Trophoblast cell (in vitro differentiated cells and primary cell): ENCODE results near the gene TFPI.
"Not testable (repeated sequence)": the region's sequence is repeated elsewhere in the genome, so short reads cannot be mapped to it uniquely, and the experiment has no call there.

Experiments
- DNase-seq, 2 donors: peaks; one replicate each; pipeline ENCODE4 v3.0.0-alpha.2; 2016
- H2AFZ ChIP-seq: 2 replicates; pipeline ENCODE4 v1.6.1; 2013; ENCODE audit warnings: low read length, moderate library complexity, mild to moderate bottlenecking; ENCODE audit not compliant: insufficient read depth, poor library complexity
- H2AK5ac ChIP-seq: 2 replicates; pipeline ENCODE4 v1.6.1; 2013; ENCODE audit warnings: mild to moderate bottlenecking, low read length
- H2BK120ac ChIP-seq: 2 replicates; pipeline ENCODE4 v1.6.1; 2013; ENCODE audit warnings: low read length, mild to moderate bottlenecking, moderate library complexity; ENCODE audit not compliant: insufficient read depth, poor library complexity
- H2BK12ac ChIP-seq: 2 replicates; pipeline ENCODE4 v1.6.1; 2013; ENCODE audit warnings: mild to moderate bottlenecking, low read length, moderate library complexity
- H2BK5ac ChIP-seq: 2 replicates; pipeline ENCODE4 v1.6.1; 2013; ENCODE audit warnings: low read length, low read depth, moderate library complexity, mild to moderate bottlenecking; ENCODE audit not compliant: poor library complexity
- H3K14ac ChIP-seq: 2 replicates; pipeline ENCODE4 v1.6.1; 2013; ENCODE audit warnings: mild to moderate bottlenecking, low read length
- H3K18ac ChIP-seq: 2 replicates; pipeline ENCODE4 v1.6.1; 2013; ENCODE audit warnings: mild to moderate bottlenecking, low read length
- H3K23ac ChIP-seq: 2 replicates; pipeline ENCODE4 v1.6.1; 2013; ENCODE audit warnings: low read length
- H3K27ac ChIP-seq: 2 replicates; pipeline ENCODE4 v1.5.1; 2013; ENCODE audit warnings: low read depth, mild to moderate bottlenecking, inconsistent platforms, low read length, moderate library complexity
- H3K27me3 ChIP-seq: 2 replicates; pipeline ENCODE4 v1.6.1; 2013; ENCODE audit warnings: inconsistent platforms, mild to moderate bottlenecking, low read length, moderate library complexity; ENCODE audit not compliant: insufficient read depth
- H3K36me3 ChIP-seq, 2 experiments: 1 replicate in 1 of 2; 2 replicates in 1 of 2; pipeline ENCODE4 v1.6.1; 2013; ENCODE audit warnings: low read length in 2 of 2, mild to moderate bottlenecking in 2 of 2, moderate library complexity in 1 of 2; ENCODE audit not compliant: insufficient read depth in 2 of 2, control insufficient read depth in 1 of 2
- H3K4ac ChIP-seq: 2 replicates; pipeline ENCODE4 v1.6.1; 2013; ENCODE audit warnings: low read depth, mild to moderate bottlenecking, low read length, moderate library complexity
- H3K4me1 ChIP-seq, 2 experiments: 1 replicate in 1 of 2; 2 replicates in 1 of 2; pipeline ENCODE4 v1.6.1; 2013; ENCODE audit warnings: low read length in 2 of 2, mild to moderate bottlenecking in 2 of 2, moderate library complexity in 1 of 2; ENCODE audit not compliant: insufficient read depth in 2 of 2, control insufficient read depth in 1 of 2
- H3K4me2 ChIP-seq: 2 replicates; pipeline ENCODE4 v1.6.1; 2013; ENCODE audit warnings: inconsistent platforms, mild to moderate bottlenecking, low read length, moderate library complexity
- H3K4me3 ChIP-seq: 2 replicates; pipeline ENCODE4 v1.5.1; 2013; ENCODE audit warnings: mild to moderate bottlenecking, low read depth, low read length, inconsistent platforms
- H3K79me1 ChIP-seq: one replicate; pipeline ENCODE4 v1.6.1; 2013; ENCODE audit warnings: low read length
- H3K79me2 ChIP-seq: 2 replicates; pipeline ENCODE4 v1.6.1; 2013; ENCODE audit warnings: low read length, mild to moderate bottlenecking; ENCODE audit not compliant: control insufficient read depth, insufficient read depth, poor library complexity
- H3K9ac ChIP-seq: 2 replicates; pipeline ENCODE4 v1.6.1; 2013; ENCODE audit warnings: mild to moderate bottlenecking, low read length
- H3K9me3 ChIP-seq: 2 replicates; pipeline ENCODE4 v1.6.1; 2013; ENCODE audit warnings: low read depth, mild to moderate bottlenecking, control low read depth, inconsistent platforms, low read length; ENCODE audit not compliant: insufficient read depth
- H4K12ac ChIP-seq: 2 replicates; pipeline ENCODE4 v1.6.1; 2013; ENCODE audit warnings: low read depth, mild to moderate bottlenecking, low read length, moderate library complexity
- H4K8ac ChIP-seq: 2 replicates; pipeline ENCODE4 v1.6.1; 2013; ENCODE audit warnings: low read depth, mild to moderate bottlenecking, low read length, moderate library complexity
- H4K91ac ChIP-seq: one replicate; pipeline ENCODE4 v1.6.1; 2013; ENCODE audit warnings: low read depth, mild to moderate bottlenecking, low read length, moderate library complexity
- WGBS: extraction: QIAGEN DNeasy Blood & Tissue Kit; methylation state at CpG from one replicate; pipeline ENCODE4 v1.1.7; 2013; ENCODE audit warnings: missing lambda C conversion rate; ENCODE audit not compliant: insufficient read length, insufficient coverage; ENCODE audit errors: extremely low coverage; 5-methylcytosine and 5-hydroxymethylcytosine counted together

The TFPI gene

GRCh38 chr2:187514235-187514829 is 39.9 kb downstream of the TFPI start:
- not testable (repeated sequence) for DNase-seq, H4K91ac ChIP-seq, H4K8ac ChIP-seq, H2BK120ac ChIP-seq, H3K4me3 ChIP-seq, H2BK5ac ChIP-seq, H3K27me3 ChIP-seq, H3K9ac ChIP-seq, H3K4me2 ChIP-seq, H2BK12ac ChIP-seq, H3K79me2 ChIP-seq, H3K9me3 ChIP-seq, H3K36me3 ChIP-seq, H3K23ac ChIP-seq, H3K27ac ChIP-seq, H4K12ac ChIP-seq, H3K4ac ChIP-seq, H2AK5ac ChIP-seq, H2AFZ ChIP-seq, H3K18ac ChIP-seq, H3K14ac ChIP-seq
- no CpG with 5 or more reads among the region's 6 CpGs for WGBS
- peaks cover 14% of the 10 kb centered on the region for H3K79me1 ChIP-seq
- H3K4me1 ChIP-seq: peaks cover 10 to 14% of the 10 kb centered on the region in 2 experiments

- H4K91ac ChIP-seq, H3K14ac ChIP-seq, H3K4me2 ChIP-seq, H3K18ac ChIP-seq, H3K27me3 ChIP-seq, H3K4me3 ChIP-seq, H2BK120ac ChIP-seq, H2BK5ac ChIP-seq, H3K9me3 ChIP-seq, H4K8ac ChIP-seq, H3K27ac ChIP-seq, H3K79me2 ChIP-seq, H3K36me3 ChIP-seq, H3K23ac ChIP-seq, H2AFZ ChIP-seq, H2BK12ac ChIP-seq, H3K4ac ChIP-seq, H3K9ac ChIP-seq, H2AK5ac ChIP-seq, H4K12ac ChIP-seq: not testable (repeated sequence)
- DNase-seq: peak; percentile 39 to 59
- Histone ChIP-seq H3K4me1 (peaks cover 8 to 13% of the 10 kb centered on the region in 2 experiments), H3K79me1 (peaks cover 13% of the 10 kb centered on the region)
- no CpG with 5 or more reads among the region's 5 CpGs for WGBS
These were observed 40.6 kb downstream of the TFPI start for GRCh38 chr2:187513460-187514234.

- Histone ChIP-seq H4K91ac (peak overlapping the region; percentile 64), H3K4me3 (no peak overlapping the region), H2BK120ac (peak overlapping the region; percentile 54), H2BK5ac (peak overlapping the region; percentile 60), H2AFZ (no peak overlapping the region), H4K8ac (peak overlapping the region; percentile 53), H3K18ac (peak overlapping the region; percentile 76), H3K4me1 (peaks cover 8 to 13% of the 10 kb centered on the region in 2 experiments), H3K27ac (peak overlapping the region; percentile 92), H2AK5ac (peak overlapping the region; percentile 99), H3K4me2 (no peak overlapping the region), H4K12ac (no peak overlapping the region), H2BK12ac (peak overlapping the region; percentile 90), H3K9me3 (no peaks in the 10 kb centered on the region), H3K4ac (peak overlapping the region; percentile 78), H3K79me2 (peaks cover 2% of the 10 kb centered on the region), H3K27me3 (no peaks in the 10 kb centered on the region), H3K36me3 (no peaks in the 10 kb centered on the region), H3K79me1 (peaks cover 11% of the 10 kb centered on the region), H3K9ac (no peak overlapping the region), H3K14ac (peak overlapping the region; percentile 80), H3K23ac (no peak overlapping the region)
- peak in 1 of 2 donors; percentile 45 for DNase-seq
- WGBS: no CpG with 5 or more reads among the region's 9 CpGs
These were observed 42.6 kb downstream of the TFPI start for GRCh38 chr2:187511356-187512315.
